Sigmoid colon (tissue), 4 donors: ENCODE measurements around the gene FOXP3.

Experiments used
- CTCF ChIP-seq, 4 experiments: fragments of 450-650 bp in 3 of 4; fragments of 200-600 bp in 1 of 4; IDR thresholded peaks; one replicate each; pipeline ENCODE4 v1.5.1; 2016 to 2019; ENCODE audit warnings: antibody characterized with exemption in 4 of 4, mild to moderate bottlenecking in 3 of 4, moderate library complexity in 2 of 4
- EP300 ChIP-seq, 4 donors: sonication (generic); formaldehyde crosslinking; IDR thresholded peaks; one replicate each; pipeline ENCODE4 v1.6.1; 2017; ENCODE audit warnings: antibody characterized with exemption in 4 of 4
- POLR2A ChIP-seq, 2 donors: fragments of 450-650 bp; IDR thresholded peaks; one replicate each; pipeline ENCODE4 v1.6.1; 2016; ENCODE audit warnings: antibody characterized with exemption in 2 of 2, mild to moderate bottlenecking in 2 of 2, moderate library complexity in 2 of 2

- no peak for TF ChIP-seq CTCF (IDR thresholded peaks at IDR 0.05)
- TF ChIP-seq EP300 (IDR thresholded peaks at IDR 0.05) = no peak
- TF ChIP-seq POLR2A (IDR thresholded peaks at IDR 0.05) = no peak
Measured at GRCh38 chrX:49211074-49211473, 53.4 kb downstream of the FOXP3 start.
